SU-DHL-6 (cell line): ENCODE data around the gene SPAG9.
"Not testable (repeated sequence)": the region's sequence is repeated elsewhere in the genome, so short reads cannot be mapped to it uniquely, and the experiment has no call there.

Source experiments
- H2AFZ ChIP-seq: fragments of 200-600 bp; sonication (generic); 2 replicates; pipeline ENCODE4 v1.6.1; 2014; ENCODE audit warnings: low read depth, mild to moderate bottlenecking, moderate library complexity, mixed read lengths, antibody characterized with exemption, low read length; ENCODE audit not compliant: severe bottlenecking
- H3F3A ChIP-seq: fragments of 200-600 bp; shearing (Covaris generic); 2 replicates; pipeline ENCODE4 v1.6.0; 2016; ENCODE audit warnings: antibody characterized with exemption, mild to moderate bottlenecking; ENCODE audit not compliant: insufficient read depth
- H3K27ac ChIP-seq: fragments of 200-600 bp; sonication (generic); 2 replicates; pipeline ENCODE4 v1.5.1; 2016; ENCODE audit warnings: low read depth, mild to moderate bottlenecking, low read length, moderate library complexity, mixed read lengths
- H3K27me3 ChIP-seq: fragments of 200-600 bp; sonication (generic), shearing (Covaris generic); 2 replicates; pipeline ENCODE4 v1.6.0; 2014; ENCODE audit warnings: mild to moderate bottlenecking, low read length
- H3K36me3 ChIP-seq: fragments of 200-600 bp; sonication (generic); 2 replicates; pipeline ENCODE4 v1.6.1; 2014; ENCODE audit warnings: mild to moderate bottlenecking, low read length, mixed read lengths
- H3K4me2 ChIP-seq: fragments of 300-600, 200-600 bp; shearing (Covaris generic), sonication (generic); 2 replicates; pipeline ENCODE4 v1.6.0; 2014; ENCODE audit warnings: low read length, low read depth, mild to moderate bottlenecking; ENCODE audit not compliant: poor library complexity, severe bottlenecking
- H3K4me3 ChIP-seq: fragments of 200-600 bp; sonication (generic); 2 replicates; pipeline ENCODE4 v1.5.1; 2014; ENCODE audit warnings: antibody characterized with exemption, low read length, mild to moderate bottlenecking, mixed read lengths; ENCODE audit not compliant: insufficient read depth, poor library complexity, severe bottlenecking
- H3K79me2 ChIP-seq: fragments of 200-600 bp; sonication (generic); 2 replicates; pipeline ENCODE4 v1.6.1; 2014; ENCODE audit warnings: mild to moderate bottlenecking, low read length, moderate library complexity; ENCODE audit not compliant: insufficient read depth
- H3K9ac ChIP-seq: fragments of 200-600 bp; sonication (generic); 2 replicates; pipeline ENCODE4 v1.7.0; 2014; ENCODE audit warnings: mild to moderate bottlenecking, low read length
- H3K9me2 ChIP-seq: fragments of 200-600 bp; sonication (generic); replicated peaks from 2 replicates; pipeline ENCODE4 v1.6.1; 2014; ENCODE audit warnings: low read length; ENCODE audit not compliant: insufficient read depth
- H3K9me3 ChIP-seq: fragments of 200-600 bp; sonication (generic); 2 replicates; pipeline ENCODE4 v1.6.1; 2014; ENCODE audit warnings: low read length, mixed read lengths; ENCODE audit not compliant: insufficient read depth
- H4K20me1 ChIP-seq: fragments of 200-600 bp; sonication (generic); 2 replicates; pipeline ENCODE4 v1.6.1; 2014; ENCODE audit warnings: low read depth, mild to moderate bottlenecking, antibody characterized with exemption, low read length, moderate library complexity, mixed read lengths
- CTCF ChIP-seq: fragments of 200-600 bp; sonication (generic); IDR thresholded peaks from one replicate; pipeline ENCODE4 v1.5.1; 2017; ENCODE audit warnings: antibody characterized with exemption, mild to moderate bottlenecking, low read length, moderate library complexity; ENCODE audit not compliant: insufficient read depth, poor library complexity, severe bottlenecking
- EZH2phosphoT487 ChIP-seq: fragments of 200-600 bp; sonication (generic), shearing (Covaris generic); conservative IDR thresholded peaks from 2 replicates; pipeline ENCODE4 v1.6.1; 2018; ENCODE audit warnings: mild to moderate bottlenecking, antibody characterized with exemption, low read length, moderate library complexity, mixed read lengths

SPAG9 gene

DNA sequence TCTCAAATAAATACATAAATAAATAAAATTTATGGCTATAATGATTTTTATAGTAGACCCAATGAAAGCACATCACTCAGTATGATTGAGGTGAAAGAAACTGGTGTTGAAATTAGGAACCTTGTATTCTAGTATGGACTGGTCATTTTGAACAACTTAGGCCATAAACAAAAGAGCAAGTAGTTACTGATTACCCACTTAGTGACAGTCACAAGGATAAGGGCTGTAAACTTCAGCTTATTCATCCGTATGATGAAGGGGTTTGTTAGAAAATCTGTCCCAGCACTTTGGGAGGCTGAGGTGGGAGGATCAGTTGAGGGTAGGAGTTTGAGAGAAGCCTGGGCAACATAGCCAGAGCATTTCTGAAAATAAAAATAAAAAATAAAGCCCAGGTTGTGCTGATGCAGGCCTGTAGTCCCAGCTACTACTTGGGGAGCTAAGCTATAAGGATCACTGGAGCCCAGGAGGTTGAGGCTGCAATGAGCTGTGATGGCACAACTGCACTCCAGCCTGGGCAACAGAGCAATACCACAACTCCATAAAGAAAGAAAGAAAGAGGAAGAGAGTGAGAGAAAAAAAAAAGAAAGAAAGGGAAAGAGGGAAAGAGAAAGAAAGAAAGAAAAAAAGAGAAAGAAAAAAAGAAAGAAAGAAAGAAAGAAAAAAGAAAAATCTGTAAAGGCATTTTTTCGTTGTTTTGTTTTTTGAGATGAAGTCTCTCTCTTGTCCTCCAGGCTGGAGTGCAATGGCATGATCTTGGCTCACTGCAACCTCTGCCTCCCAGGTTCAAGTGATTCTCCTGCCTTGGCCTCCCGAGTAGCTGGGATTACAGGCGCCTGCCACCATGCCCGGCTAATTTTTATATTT, 4.2 kb upstream of the SPAG9 start:
- Histone ChIP-seq H3K79me2 (peaks cover under 1% of the 10 kb centered on the region; the same call in 1 of the 2 replicates), H2AFZ (no peak overlapping the region), H3K9me2 (no peaks in the 10 kb centered on the region), H4K20me1 (no peaks in the 10 kb centered on the region), H3K36me3 (no peaks in the 10 kb centered on the region), H3K4me2 (no peak overlapping the region), H3K27me3 (no peaks in the 10 kb centered on the region), H3K9me3 (no peaks in the 10 kb centered on the region), H3K4me3 (no peak overlapping the region), H3K27ac (no peak overlapping the region), H3F3A (no peaks in the 10 kb centered on the region), H3K9ac (no peak overlapping the region)
- TF ChIP-seq CTCF, result no peak
- TF ChIP-seq EZH2phosphoT487, result no peak

DNA sequence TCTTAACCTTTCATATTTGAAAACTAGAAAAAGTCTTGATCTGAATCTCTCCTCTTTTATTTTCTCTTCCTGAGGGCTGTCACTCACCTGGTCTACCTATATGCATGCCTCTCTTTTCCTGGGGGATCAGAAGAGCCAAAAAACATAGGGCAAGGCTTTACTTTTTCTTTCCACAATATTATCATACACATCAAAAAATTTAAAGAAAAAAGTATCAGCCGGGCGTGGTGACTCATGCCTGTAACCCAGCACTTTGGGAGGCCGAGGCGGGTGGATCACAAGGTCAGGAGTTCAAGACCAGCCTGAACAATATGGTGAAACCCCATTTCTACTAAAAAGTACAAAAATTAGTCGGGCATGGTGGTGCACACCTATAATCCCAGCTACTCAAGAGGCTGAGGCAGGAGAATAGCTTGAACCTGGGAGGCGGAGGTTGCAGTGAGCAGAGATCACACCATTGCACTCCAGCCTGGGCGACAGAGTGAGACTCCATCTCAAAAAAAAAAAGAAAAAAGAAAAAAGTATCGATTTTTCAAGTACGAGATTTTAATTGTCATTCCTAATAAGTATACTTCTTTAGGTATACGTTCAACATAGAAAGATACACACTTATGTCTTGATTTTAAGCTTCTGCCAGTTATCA, 1.9 kb upstream of the SPAG9 start:
- H3K4me3 ChIP-seq, H3K4me2 ChIP-seq, H2AFZ ChIP-seq, H3K27me3 ChIP-seq, H3F3A ChIP-seq, H3K9ac ChIP-seq, H3K9me3 ChIP-seq, H3K36me3 ChIP-seq, H3K9me2 ChIP-seq, H3K27ac ChIP-seq, H4K20me1 ChIP-seq: not testable (repeated sequence)
- H3K79me2 ChIP-seq, result peaks cover 24% of the 10 kb centered on the region

DNA sequence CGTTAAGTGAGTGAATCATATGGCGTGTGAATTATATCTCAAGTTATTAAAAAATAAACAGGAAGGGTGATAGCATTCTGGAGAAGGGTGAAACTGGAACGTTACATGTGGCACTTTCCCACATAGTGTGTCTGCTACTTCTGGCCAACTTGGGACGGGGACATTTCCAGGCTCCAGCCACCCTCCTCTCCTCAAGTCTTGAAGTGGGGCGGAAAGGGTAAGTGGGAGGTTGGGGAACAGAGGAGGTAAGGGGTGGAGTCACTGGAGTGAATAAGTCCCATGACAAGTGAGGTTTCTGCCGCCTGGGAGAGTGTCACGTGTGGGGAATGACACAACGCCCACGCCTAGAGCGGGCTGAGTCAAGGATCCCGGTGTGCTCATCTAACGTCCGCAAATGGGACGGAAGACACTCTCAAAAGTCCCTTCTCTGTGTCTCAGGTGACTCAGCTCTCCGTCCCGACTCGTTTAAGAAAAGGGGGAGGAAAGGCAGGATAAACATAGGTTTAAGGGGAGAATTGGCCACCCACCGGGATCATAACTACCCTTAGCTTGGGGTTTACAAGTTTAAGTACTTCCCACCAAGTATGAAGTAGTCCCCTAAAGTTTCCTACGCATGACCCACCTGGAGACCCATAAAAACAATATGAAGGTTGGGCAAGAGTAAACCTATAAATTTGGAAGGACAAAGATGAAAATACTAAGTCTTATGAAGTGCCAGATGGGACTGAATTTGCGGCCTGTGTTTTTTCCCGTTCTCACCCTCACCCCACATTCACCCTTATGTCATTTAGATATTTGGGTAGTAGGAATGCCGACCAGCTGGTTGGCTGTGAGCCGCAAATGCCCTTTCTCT, 1.2 kb upstream of the SPAG9 start:
- Histone ChIP-seq H3K36me3 (no peaks in the 10 kb centered on the region), H3K4me2 (peak overlapping the region; percentile 92), H3F3A (peaks cover 7% of the 10 kb centered on the region; the same call in 1 of the 2 replicates), H3K9ac (peak overlapping the region; percentile 60), H3K79me2 (peaks cover 29% of the 10 kb centered on the region), H3K27me3 (no peaks in the 10 kb centered on the region), H4K20me1 (no peaks in the 10 kb centered on the region; the same call in 1 of the 2 replicates), H3K4me3 (peak overlapping the region; percentile 58), H3K9me2 (no peaks in the 10 kb centered on the region), H3K27ac (no peak overlapping the region), H3K9me3 (no peaks in the 10 kb centered on the region), H2AFZ (peak overlapping the region; percentile 81)
- TF ChIP-seq EZH2phosphoT487, result no peak
- no peak for TF ChIP-seq CTCF
